ENCODE measurements around the gene POC5.
"Not testable (repeated sequence)": the region's sequence is repeated elsewhere in the genome, so short reads cannot be mapped to it uniquely, and the experiment has no call there.

The POC5 gene

GRCh38 chr5:75717082-75717922 lies at the start of gene POC5:
POC5 (minus strand) TSS chr5:75717437; CDS start chr5:75712937, 4,500 bp downstream.
- peak; percentile 96 to 97 for DNase-seq (ENCODE audit: low read depth in 2 of 2, low spot score in 1 of 2)

- DNase-seq (ENCODE audit: low read depth in 2 of 2, low spot score in 1 of 2) = no peak
Measured at GRCh38 chr5:75758116-75758515, 40.9 kb upstream of the POC5 start.

GRCh38 chr5:75756981-75757380 lies 39.7 kb upstream of the POC5 start:
- no peak for DNase-seq (ENCODE audit: low read depth in 2 of 2, low spot score in 1 of 2)

GRCh38 chr5:75756211-75756610 lies 39.0 kb upstream of the POC5 start:
- DNase-seq (ENCODE audit: low read depth in 2 of 2, low spot score in 1 of 2) = no peak

- DNase-seq (ENCODE audit: low read depth in 2 of 2, low spot score in 1 of 2) = no peak
Measured at GRCh38 chr5:75753182-75753581, 35.9 kb upstream of the POC5 start.

- DNase-seq (ENCODE audit: low read depth in 2 of 2, low spot score in 1 of 2) = no peak
Measured at GRCh38 chr5:75744355-75744754, 27.1 kb upstream of the POC5 start.

- DNase-seq (ENCODE audit: low read depth in 2 of 2, low spot score in 1 of 2) = no peak
Measured at GRCh38 chr5:75736273-75736672, 19.0 kb upstream of the POC5 start.

- DNase-seq (ENCODE audit: low read depth in 2 of 2, low spot score in 1 of 2) = no peak
Measured at GRCh38 chr5:75734913-75735789, 17.9 kb upstream of the POC5 start.

- DNase-seq (ENCODE audit: low read depth in 2 of 2, low spot score in 1 of 2) = no peak
Measured at GRCh38 chr5:75733767-75734166, 16.5 kb upstream of the POC5 start.

GRCh38 chr5:75731515-75731914 lies 14.3 kb upstream of the POC5 start:
- DNase-seq (ENCODE audit: low read depth in 2 of 2, low spot score in 1 of 2) = not testable (repeated sequence)

GRCh38 chr5:75729321-75729720 lies 12.1 kb upstream of the POC5 start:
- DNase-seq (ENCODE audit: low read depth in 2 of 2, low spot score in 1 of 2) = no peak

- DNase-seq (ENCODE audit: low read depth in 2 of 2, low spot score in 1 of 2) = no peak
Measured at GRCh38 chr5:75727931-75728330, 10.7 kb upstream of the POC5 start.

GRCh38 chr5:75726224-75726623 lies 9.0 kb upstream of the POC5 start:
- not testable (repeated sequence) for DNase-seq (ENCODE audit: low read depth in 2 of 2, low spot score in 1 of 2)

- no peak for DNase-seq (ENCODE audit: low read depth in 2 of 2, low spot score in 1 of 2)
Measured at GRCh38 chr5:75723378-75723777, 6.1 kb upstream of the POC5 start.

GRCh38 chr5:75721573-75721972 lies 4.3 kb upstream of the POC5 start:
- DNase-seq (ENCODE audit: low read depth in 2 of 2, low spot score in 1 of 2) = no peak

- DNase-seq (ENCODE audit: low read depth in 2 of 2, low spot score in 1 of 2) = no peak
Measured at GRCh38 chr5:75720882-75721281, 3.6 kb upstream of the POC5 start.

GRCh38 chr5:75716715-75717081 lies 539 bp downstream of the POC5 start:
- DNase-seq (ENCODE audit: low read depth in 2 of 2, low spot score in 1 of 2) = no peak

GRCh38 chr5:75712091-75712490 lies 5.1 kb downstream of the POC5 start:
- no peak for DNase-seq (ENCODE audit: low read depth in 2 of 2, low spot score in 1 of 2)

GRCh38 chr5:75711151-75711550 lies 6.1 kb downstream of the POC5 start:
- DNase-seq (ENCODE audit: low read depth in 2 of 2, low spot score in 1 of 2) = no peak

GRCh38 chr5:75710637-75711036 lies 6.6 kb downstream of the POC5 start:
- DNase-seq (ENCODE audit: low read depth in 2 of 2, low spot score in 1 of 2) = no peak

- DNase-seq (ENCODE audit: low read depth in 2 of 2, low spot score in 1 of 2) = no peak
Measured at GRCh38 chr5:75707911-75708509, 9.2 kb downstream of the POC5 start.

- no peak for DNase-seq (ENCODE audit: low read depth in 2 of 2, low spot score in 1 of 2)
Measured at GRCh38 chr5:75706775-75707174, 10.5 kb downstream of the POC5 start.

Measured in stimulated activated CD8-positive, alpha-beta memory T cell treated with anti-CD3 and anti-CD28 coated beads, Interleukin-4, amount 100 ng/mL, for 1 hour (primary cell).